OCI-LY3 (cell line): ENCODE measurements around the gene ATP8B3.

ENCODE experiments used
- H2AFZ ChIP-seq: fragments of 200-600, 300-600 bp; shearing (Covaris generic); 2 replicates; pipeline ENCODE4 v1.6.0; 2014; ENCODE audit warnings: antibody characterized with exemption, low read depth, low read length
- H3K27ac ChIP-seq: fragments of 200-600, 300-600 bp; sonication (generic); 2 replicates; pipeline ENCODE4 v1.5.1; 2014; ENCODE audit warnings: mild to moderate bottlenecking, low read length, moderate library complexity, mixed read lengths
- H3K27me3 ChIP-seq: fragments of 200-600, 300-600 bp; sonication (generic); 2 replicates; pipeline ENCODE4 v1.6.1; 2014; ENCODE audit warnings: low read depth, low read length, mixed read lengths
- H3K36me3 ChIP-seq: fragments of 200-600, 300-600 bp; sonication (generic); replicated peaks from 2 replicates; pipeline ENCODE3; 2014; ENCODE audit warnings: low read depth, low read length, mixed read lengths
- H3K4me1 ChIP-seq: fragments of 300-600, 200-600 bp; sonication (generic); 2 replicates; pipeline ENCODE4 v1.6.1; 2014; ENCODE audit warnings: low read length, mixed read lengths
- H3K4me2 ChIP-seq: fragments of 200-600, 300-600 bp; sonication (generic); 2 replicates; pipeline ENCODE4 v1.6.1; 2014; ENCODE audit warnings: low read length, mixed read lengths
- H3K4me3 ChIP-seq: fragments of 300-600, 200-600 bp; sonication (generic); 2 replicates; pipeline ENCODE4 v1.5.1; 2014; ENCODE audit warnings: antibody characterized with exemption, mild to moderate bottlenecking, low read length, moderate library complexity
- H3K79me2 ChIP-seq: fragments of 300-600, 200-600 bp; shearing (Covaris generic); 2 replicates; pipeline ENCODE4 v1.6.1; 2014; ENCODE audit warnings: mild to moderate bottlenecking, low read length, mixed read lengths
- H3K9ac ChIP-seq: fragments of 300-600, 200-600 bp; shearing (Covaris generic); 2 replicates; pipeline ENCODE4 v1.6.0; 2014; ENCODE audit warnings: mild to moderate bottlenecking, low read length, moderate library complexity
- H3K9me3 ChIP-seq: fragments of 200-600, 300-600 bp; shearing (Covaris generic); 2 replicates; pipeline ENCODE4 v1.6.1; 2014; ENCODE audit warnings: low read length, mixed read lengths; ENCODE audit not compliant: insufficient read depth
- H4K20me1 ChIP-seq: fragments of 200-600, 300-600 bp; sonication (generic); 2 replicates; pipeline ENCODE4 v1.6.1; 2016; ENCODE audit warnings: low read length, mixed read lengths; ENCODE audit not compliant: insufficient read depth
- CTCF ChIP-seq: fragments of 200-600, 300-600 bp; sonication (generic); IDR thresholded peaks from 2 replicates; pipeline ENCODE4 v1.5.1; 2014; ENCODE audit warnings: antibody characterized with exemption, low read length, low read depth
- EZH2phosphoT487 ChIP-seq: fragments of 200-600 bp; shearing (Covaris generic); IDR thresholded peaks from 2 replicates; pipeline ENCODE4 v1.6.1; 2018; ENCODE audit warnings: antibody characterized with exemption, mixed run types, low read depth

ATP8B3 gene

GRCh38 chr19:1758231-1758577 lies 53.9 kb downstream of the ATP8B3 start:
- H3K9ac ChIP-seq: no peak overlapping the region
- H2AFZ ChIP-seq: no peak overlapping the region
- H3K27me3 ChIP-seq: no peaks in the 10 kb centered on the region
- H3K4me3 ChIP-seq: no peak overlapping the region
- no peak overlapping the region for H3K4me2 ChIP-seq
- no peaks in the 10 kb centered on the region for H3K4me1 ChIP-seq
- TF ChIP-seq EZH2phosphoT487 (no peak), CTCF (no peak)
- H3K79me2 ChIP-seq: no peaks in the 10 kb centered on the region
- H3K36me3 ChIP-seq: no peaks in the 10 kb centered on the region
- no peak overlapping the region for H3K27ac ChIP-seq
- no peaks in the 10 kb centered on the region for H3K9me3 ChIP-seq
- H4K20me1 ChIP-seq: no peaks in the 10 kb centered on the region

DNA sequence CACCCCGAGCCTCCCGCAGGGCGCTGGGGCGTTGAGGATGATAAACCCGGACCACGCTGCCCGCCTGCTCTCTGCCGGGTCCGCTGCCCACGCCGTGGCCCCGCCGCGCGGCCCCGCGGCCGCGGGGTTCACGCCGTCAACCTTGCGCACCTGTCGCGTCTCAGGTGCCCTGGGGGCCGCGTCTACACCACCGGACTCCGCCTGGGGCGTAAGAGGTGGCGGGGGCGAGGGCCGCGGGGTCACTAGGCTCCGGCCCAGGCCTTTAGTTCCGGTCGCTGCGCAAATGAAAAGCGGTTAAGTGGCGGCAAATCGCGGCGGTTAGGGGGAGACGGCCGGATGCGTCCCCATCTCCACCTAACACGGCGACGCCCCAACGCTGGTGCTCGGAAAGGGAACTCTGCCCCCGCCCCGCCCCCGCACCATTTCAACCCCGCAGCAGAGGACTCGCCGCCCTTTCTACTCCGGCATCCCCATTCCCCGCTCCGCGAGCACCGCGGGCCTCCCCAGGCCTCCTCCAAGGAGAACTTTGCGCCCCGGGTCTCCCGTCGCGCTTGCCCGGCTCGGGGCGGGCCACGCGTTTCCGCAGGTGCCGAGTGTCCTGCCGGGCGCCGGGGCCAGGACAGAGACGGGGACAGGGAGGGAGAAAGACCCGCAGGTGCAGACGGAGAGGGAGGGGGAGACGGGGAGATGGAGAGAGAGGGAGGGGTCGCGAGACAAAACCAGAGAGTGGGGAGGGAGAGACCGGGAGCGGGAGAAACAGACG lies 54.4 kb downstream of the ATP8B3 start:
- H3K27ac ChIP-seq: no peak overlapping the region
- no peak overlapping the region for H3K4me2 ChIP-seq

DNA sequence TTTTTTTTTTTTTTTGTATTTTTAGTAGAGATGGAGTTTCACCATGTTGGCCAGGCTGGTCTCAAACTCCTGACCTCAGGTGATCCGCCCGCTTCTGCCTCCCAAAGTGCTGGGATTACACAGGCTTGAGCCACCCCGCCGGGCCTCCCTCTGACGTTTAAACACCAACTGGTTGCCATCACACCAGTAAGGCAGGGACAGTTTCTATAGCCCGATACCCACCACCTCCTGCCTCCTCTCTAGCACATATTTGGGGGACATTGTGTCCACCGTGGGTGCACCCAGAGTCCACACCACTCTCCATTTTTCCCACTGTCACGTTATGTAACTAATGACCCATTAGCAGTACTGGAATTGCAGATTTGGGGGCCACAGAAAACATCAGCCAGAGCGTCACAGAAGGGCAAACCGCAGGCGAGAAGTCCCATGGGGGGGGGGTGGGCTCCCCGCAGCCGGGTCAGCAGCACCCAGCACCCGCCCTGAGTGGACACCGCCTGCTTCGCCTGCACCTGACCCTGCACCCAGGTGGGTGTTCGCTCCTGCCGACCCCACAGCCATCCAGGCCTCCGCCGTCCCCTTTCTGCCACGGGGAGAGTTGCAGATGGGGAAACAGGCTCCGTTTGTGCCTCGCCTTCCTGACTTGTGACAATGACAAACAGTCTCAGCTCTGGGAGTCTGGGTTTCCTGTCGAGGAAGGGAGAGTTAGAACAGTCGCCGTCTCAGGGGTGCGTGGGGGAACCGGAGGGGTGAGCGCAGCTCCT lies 55.2 kb downstream of the ATP8B3 start:
- peaks cover under 1% of the 10 kb centered on the region; the same call in 1 of the 2 replicates for H3K27me3 ChIP-seq

More for the DNA sequence above, 54.4 kb downstream of the ATP8B3 start:
- Histone ChIP-seq H3K4me3 (no peak overlapping the region), H3K27me3 (no peaks in the 10 kb centered on the region), H3K79me2 (no peaks in the 10 kb centered on the region), H3K9me3 (no peaks in the 10 kb centered on the region), H3K36me3 (no peaks in the 10 kb centered on the region), H4K20me1 (no peaks in the 10 kb centered on the region), H2AFZ (no peak overlapping the region), H3K4me1 (no peaks in the 10 kb centered on the region), H3K9ac (no peak overlapping the region)
- TF ChIP-seq EZH2phosphoT487 (no peak), CTCF (no peak)

More for the DNA sequence above, 55.2 kb downstream of the ATP8B3 start:
- H3K9ac ChIP-seq: no peak overlapping the region
- H3K9me3 ChIP-seq: no peaks in the 10 kb centered on the region
- no peak overlapping the region for H2AFZ ChIP-seq
- no peaks in the 10 kb centered on the region for H3K79me2 ChIP-seq
- H3K27ac ChIP-seq: no peak overlapping the region
- H3K36me3 ChIP-seq: no peaks in the 10 kb centered on the region
- no peak overlapping the region for H3K4me2 ChIP-seq
- no peaks in the 10 kb centered on the region for H4K20me1 ChIP-seq
- peaks cover 7% of the 10 kb centered on the region for H3K4me1 ChIP-seq
- TF ChIP-seq EZH2phosphoT487 (no peak), CTCF (no peak)
- H3K4me3 ChIP-seq: no peak overlapping the region
